Activated naive CD4-positive, alpha-beta T cell treated with anti-CD3 and anti-CD28 coated beads, Interleukin-2, amount 50 U/mL, for 72 hours (primary cell): ENCODE results near the gene SPRED1. TPM values are rescaled to one million over a fixed set of nuclear protein-coding genes. Genes with fewer than 3 reads are reported as not detected.

Experiments used
- ATAC-seq, 2 donors: fragments of 150-1000 bp; cut with Tn5 transposase; 2 replicates each; pipeline ENCODE4 v1.10.0; 2021; ENCODE audit warnings: mild to moderate bottlenecking in 2 of 2, moderate library complexity in 2 of 2
- DNase-seq, 2 donors: peaks; one replicate each; pipeline ENCODE4 v3.0.0; 2021 to 2022; ENCODE audit warnings: low spot score in 2 of 2
- H3K27ac Mint-ChIP-seq, 2 donors: one replicate each; pipeline ENCODE4 v1.8.0; 2022; ENCODE audit warnings: mild to moderate bottlenecking in 2 of 2, mixed read lengths in 2 of 2
- H3K36me3 Mint-ChIP-seq, 2 donors: one replicate each; pipeline ENCODE4 v1.8.0; 2022; ENCODE audit warnings: mixed read lengths in 2 of 2
- H3K9me3 Mint-ChIP-seq, 2 donors: one replicate each; pipeline ENCODE4 v1.8.0; 2022; ENCODE audit warnings: mixed read lengths in 2 of 2
- total RNA-seq, 2 donors: library from RNA; stranded (reverse); gene quantifications; one replicate each; pipeline ENCODE4 v1.2.3, GENCODE V29; 2022

Gene SPRED1
- total RNA-seq, 2 donors from 2014 or later, result 0.05 to 1.1 TPM

GRCh38 chr15:38307251-38307650, 54.6 kb downstream of the SPRED1 start:
- ATAC-seq (no peak), DNase-seq (no peak)
- no peaks in the 10 kb centered on the region for H3K9me3 Mint-ChIP-seq
- H3K27ac Mint-ChIP-seq, result no peak overlapping the region
- no peaks in the 10 kb centered on the region for H3K36me3 Mint-ChIP-seq

DNA sequence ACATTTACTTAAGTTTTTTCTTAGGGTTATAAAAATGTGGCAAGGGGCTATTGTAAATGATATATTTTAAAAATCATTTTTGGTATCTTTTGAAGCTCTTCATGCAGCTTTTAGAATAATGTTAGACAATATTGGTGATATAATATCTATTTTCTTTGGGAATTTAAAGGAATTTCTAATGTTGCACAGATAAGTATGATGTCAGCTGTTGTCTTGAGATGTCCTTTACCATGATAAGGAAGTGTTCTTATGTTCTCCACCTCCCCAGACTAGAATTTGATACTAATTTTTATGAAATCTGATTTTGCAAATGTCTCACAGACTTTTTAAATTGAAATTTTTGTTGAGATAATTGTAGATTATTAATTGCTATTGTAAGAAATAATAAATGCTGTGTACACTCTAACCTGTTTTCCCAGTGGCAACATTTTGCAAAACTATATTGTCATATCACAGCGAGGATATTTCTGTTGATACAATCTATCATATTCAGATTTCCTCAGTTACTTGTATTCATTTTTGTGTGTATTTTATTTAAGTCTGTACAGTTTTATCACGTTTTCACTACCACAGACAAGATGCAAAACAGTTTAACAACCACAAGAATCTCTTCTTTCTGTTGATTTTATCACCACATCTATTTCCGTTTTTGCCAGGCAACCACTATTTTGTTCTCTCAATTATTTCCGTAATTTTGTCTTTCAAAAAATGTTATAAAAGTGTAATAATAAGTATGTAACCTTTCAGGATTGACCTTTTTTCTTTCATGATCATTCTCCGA, 55.4 kb downstream of the SPRED1 start:
- H3K36me3 Mint-ChIP-seq, result no peaks in the 10 kb centered on the region
- H3K9me3 Mint-ChIP-seq, result no peaks in the 10 kb centered on the region
- ATAC-seq, result no peak
- DNase-seq, result no peak
- no peak overlapping the region for H3K27ac Mint-ChIP-seq

DNA sequence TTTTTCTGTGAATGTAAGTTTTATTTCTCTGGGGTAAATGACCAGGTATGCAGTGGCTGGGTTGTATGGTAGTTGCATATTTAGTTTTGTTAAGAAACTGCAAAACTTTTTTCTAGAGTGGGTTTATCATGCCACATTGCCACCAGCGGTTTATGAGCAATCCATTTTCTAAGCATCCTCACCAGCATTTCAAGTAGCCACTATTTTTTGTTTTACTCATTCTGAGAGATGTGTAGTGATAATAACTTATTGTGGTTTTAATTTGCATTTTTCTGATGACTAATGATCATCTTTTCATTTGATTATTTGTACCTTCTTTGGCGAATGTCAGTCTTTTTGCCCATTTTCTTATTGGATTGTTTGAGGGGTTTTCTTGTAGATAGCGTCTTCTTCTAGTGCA, 56.2 kb downstream of the SPRED1 start:
- H3K36me3 Mint-ChIP-seq, result no peaks in the 10 kb centered on the region
- ATAC-seq (peak in 1 of 2 donors; percentile 75), DNase-seq (no peak)
- no peak overlapping the region for H3K27ac Mint-ChIP-seq
- H3K9me3 Mint-ChIP-seq, result no peaks in the 10 kb centered on the region

DNA sequence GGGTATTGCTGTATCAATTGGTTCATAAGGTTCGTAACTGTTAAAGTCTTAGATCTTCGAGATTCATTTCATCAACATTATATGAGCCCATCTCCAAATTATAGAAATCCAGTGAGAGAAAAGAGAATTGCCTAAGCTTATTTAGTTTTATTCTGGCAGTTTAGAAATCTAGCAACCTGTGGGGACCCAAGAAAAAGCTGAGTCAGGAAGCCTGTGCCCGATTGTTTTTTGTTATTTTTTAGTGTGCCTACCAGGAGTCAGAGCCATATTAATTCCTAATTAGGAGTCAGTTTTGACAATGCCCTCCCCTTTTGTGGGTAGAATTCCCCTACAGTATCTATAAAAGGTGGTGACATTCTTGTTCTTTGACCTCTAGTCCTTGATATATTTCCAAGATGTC, 59.6 kb downstream of the SPRED1 start:
- H3K27ac Mint-ChIP-seq, result no peak overlapping the region
- DNase-seq, result no peak
- H3K9me3 Mint-ChIP-seq, result no peaks in the 10 kb centered on the region
- H3K36me3 Mint-ChIP-seq, result no peaks in the 10 kb centered on the region
- no peak for ATAC-seq

DNA sequence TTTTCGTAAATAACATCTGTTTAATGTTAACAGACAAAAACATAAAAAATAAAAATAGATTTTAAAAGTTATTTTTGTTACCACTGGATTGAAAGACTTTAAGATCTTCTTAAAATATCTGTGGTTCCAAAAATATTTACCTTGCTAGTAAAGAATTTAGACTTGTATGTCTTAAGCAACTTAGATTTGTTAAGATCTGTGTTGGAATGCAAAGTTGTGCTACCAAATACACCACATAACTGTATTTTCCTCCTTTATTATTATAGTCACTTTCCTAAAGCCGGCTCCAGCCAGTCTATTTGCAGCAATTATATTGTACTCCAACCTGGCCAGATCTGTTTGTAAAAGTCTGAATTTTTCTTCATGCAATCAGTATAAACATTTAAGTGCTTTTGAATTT, 63.7 kb downstream of the SPRED1 start:
- no peak for ATAC-seq
- H3K36me3 Mint-ChIP-seq, result no peaks in the 10 kb centered on the region
- H3K9me3 Mint-ChIP-seq, result no peaks in the 10 kb centered on the region
- no peak for DNase-seq
- no peak overlapping the region for H3K27ac Mint-ChIP-seq

DNA sequence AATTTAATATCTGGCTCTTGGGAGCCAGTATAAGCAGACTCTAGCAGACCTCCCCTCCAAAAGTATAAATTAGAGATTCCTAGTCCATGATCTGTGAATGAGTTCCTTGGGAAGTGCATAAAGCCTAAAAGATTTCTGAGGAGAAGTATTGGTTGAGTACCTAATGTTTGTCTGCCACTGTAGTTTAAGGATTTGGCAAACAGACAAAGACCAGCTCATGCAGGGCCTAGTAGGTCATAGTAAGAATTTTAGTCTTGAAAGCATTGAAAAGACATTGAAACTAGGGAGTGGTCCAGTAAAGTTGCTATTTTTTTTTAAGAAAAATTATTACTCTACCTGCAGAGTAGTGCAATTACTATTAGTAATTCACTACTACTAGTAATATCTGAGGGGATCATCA, 67.5 kb downstream of the SPRED1 start:
- ATAC-seq (no peak), DNase-seq (no peak)
- Mint-ChIP-seq H3K36me3 (no peaks in the 10 kb centered on the region), H3K27ac (no peak overlapping the region), H3K9me3 (no peaks in the 10 kb centered on the region)

- Mint-ChIP-seq H3K27ac (no peak overlapping the region), H3K36me3 (no peaks in the 10 kb centered on the region), H3K9me3 (no peaks in the 10 kb centered on the region)
- no peak for DNase-seq
- no peak for ATAC-seq
Observed at GRCh38 chr15:38320866-38321265, 68.2 kb downstream of the SPRED1 start.

- no peak overlapping the region for H3K27ac Mint-ChIP-seq
- no peaks in the 10 kb centered on the region for H3K36me3 Mint-ChIP-seq
- ATAC-seq, result no peak
- DNase-seq, result no peak
- no peaks in the 10 kb centered on the region for H3K9me3 Mint-ChIP-seq
Observed at GRCh38 chr15:38323895-38324294, 71.3 kb downstream of the SPRED1 start.

- H3K36me3 Mint-ChIP-seq, result no peaks in the 10 kb centered on the region
Observed at GRCh38 chr15:38324939-38325647, 72.5 kb downstream of the SPRED1 start.

DNA sequence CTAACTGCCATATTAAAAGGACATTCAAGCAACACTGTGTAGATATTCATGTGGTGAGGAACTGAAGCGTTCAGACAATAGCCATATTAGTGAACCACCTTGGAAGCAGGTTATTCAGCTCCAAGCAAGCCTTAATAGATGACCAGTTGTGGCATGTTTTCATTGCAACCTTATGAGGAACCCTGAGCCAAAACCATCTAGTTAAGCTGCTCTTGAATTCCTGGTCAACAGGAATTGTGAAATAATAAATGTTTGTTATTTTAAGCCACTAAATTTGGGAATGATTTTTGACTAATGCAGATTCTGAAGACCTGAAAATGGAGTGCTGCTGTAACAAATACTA, 73.0 kb downstream of the SPRED1 start:
- no peak for ATAC-seq
- no peaks in the 10 kb centered on the region for H3K9me3 Mint-ChIP-seq
- no peak for DNase-seq
- no peak overlapping the region for H3K27ac Mint-ChIP-seq
- no peaks in the 10 kb centered on the region for H3K36me3 Mint-ChIP-seq

More at GRCh38 chr15:38324939-38325647, 72.5 kb downstream of the SPRED1 start:
- Mint-ChIP-seq H3K9me3 (no peaks in the 10 kb centered on the region), H3K27ac (no peak overlapping the region)
- ATAC-seq, result no peak
- no peak for DNase-seq

DNA sequence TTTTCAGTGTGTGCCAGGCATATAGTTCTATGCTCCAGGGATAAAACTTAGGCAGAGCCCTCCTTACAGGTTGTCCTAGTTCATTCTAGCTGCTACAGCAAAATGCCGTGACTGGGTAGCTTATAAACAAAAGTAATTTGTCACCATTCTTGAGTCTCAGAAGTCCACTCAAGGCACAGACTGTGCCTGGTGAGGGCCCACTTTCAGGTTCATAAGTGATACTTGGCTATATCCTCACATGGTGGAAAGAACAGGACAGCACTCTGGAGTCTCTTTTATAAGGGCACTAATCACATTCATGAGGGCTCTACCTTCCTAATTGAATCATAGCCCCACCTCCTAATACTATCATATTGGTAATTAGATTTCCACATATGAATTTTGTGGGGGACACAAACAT, 80.1 kb downstream of the SPRED1 start:
- no peak overlapping the region for H3K27ac Mint-ChIP-seq
- no peaks in the 10 kb centered on the region for H3K36me3 Mint-ChIP-seq
- ATAC-seq, result no peak
- no peak for DNase-seq
- no peaks in the 10 kb centered on the region for H3K9me3 Mint-ChIP-seq

- Mint-ChIP-seq H3K9me3 (no peaks in the 10 kb centered on the region), H3K36me3 (no peaks in the 10 kb centered on the region), H3K27ac (no peak overlapping the region)
- DNase-seq (no peak), ATAC-seq (no peak)
Observed at GRCh38 chr15:38335116-38335515, 82.5 kb downstream of the SPRED1 start.

DNA sequence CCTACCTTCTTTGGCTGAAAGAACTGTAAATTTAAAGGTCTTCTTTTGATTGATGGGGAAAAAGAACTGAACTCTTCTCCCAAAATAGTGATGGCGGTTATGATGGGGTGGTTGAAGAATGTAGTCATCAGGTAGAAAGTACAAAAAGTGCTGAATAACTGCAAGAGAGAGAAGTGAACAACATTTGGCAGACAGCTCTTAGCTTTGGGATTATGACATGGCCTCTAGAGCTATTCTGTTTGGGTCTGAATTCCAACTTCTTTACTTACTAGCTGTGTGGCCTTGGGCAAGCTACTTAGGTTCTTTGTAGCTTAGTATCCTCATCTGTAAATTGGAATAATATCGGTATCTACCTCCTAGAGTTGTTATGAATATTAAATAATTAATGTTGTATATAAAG, 91.7 kb downstream of the SPRED1 start:
- DNase-seq, result no peak
- no peak for ATAC-seq
- Mint-ChIP-seq H3K36me3 (no peaks in the 10 kb centered on the region), H3K9me3 (no peaks in the 10 kb centered on the region), H3K27ac (no peak overlapping the region)

GRCh38 chr15:38349251-38349650, 96.6 kb downstream of the SPRED1 start:
- no peaks in the 10 kb centered on the region for H3K9me3 Mint-ChIP-seq
- no peak for ATAC-seq
- DNase-seq, result no peak
- no peaks in the 10 kb centered on the region for H3K36me3 Mint-ChIP-seq
- H3K27ac Mint-ChIP-seq, result no peak overlapping the region

DNA sequence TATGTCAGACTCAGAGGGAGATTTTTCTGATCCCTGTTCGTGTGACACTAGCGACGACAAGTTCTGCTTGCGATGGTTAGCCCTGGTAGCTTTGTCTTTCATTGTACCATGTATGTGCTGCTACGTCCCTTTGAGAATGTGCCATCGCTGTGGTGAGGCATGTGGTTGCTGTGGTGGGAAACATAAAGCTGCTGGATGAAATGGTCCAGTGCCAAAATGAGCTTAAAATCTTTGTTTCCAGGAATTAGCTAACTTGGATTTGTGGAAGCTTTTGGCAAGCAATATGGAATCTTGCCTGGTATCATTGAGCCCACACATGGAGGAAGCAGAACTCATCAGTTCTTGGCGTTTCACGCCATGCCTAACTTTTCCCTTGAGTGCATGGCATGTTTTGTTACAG, 98.8 kb downstream of the SPRED1 start:
- Mint-ChIP-seq H3K9me3 (no peaks in the 10 kb centered on the region), H3K36me3 (no peaks in the 10 kb centered on the region), H3K27ac (no peak overlapping the region)
- ATAC-seq (no peak), DNase-seq (no peak)

DNA sequence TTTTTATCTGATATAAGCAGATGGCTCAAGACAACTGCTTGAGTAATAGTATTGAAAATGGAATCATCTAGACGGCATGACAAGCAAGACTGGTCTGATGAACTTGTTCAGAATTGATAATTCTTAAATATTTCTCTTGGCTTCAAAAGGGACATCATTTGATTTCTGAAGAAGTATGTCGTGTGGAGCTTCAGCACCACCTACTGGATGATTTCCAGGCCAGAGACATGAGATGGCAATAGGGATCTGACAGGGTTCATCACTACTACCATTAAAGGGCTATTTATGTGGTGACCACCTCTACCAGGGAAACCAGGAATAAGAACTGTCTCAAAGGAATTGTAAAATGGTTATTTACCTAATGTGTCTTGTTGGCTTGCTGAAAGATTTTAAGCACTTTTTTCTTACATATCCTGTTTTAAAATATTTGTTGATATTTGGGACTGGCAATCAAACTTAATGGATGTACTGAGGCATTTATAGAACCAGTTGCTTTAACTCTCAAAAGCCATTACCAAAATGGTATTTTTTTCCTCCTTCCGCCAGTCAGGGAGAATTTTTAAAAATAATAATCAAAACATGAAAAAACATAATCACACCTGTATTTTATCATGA, 101.8 kb downstream of the SPRED1 start:
- ATAC-seq (peak; percentile 36 to 43), DNase-seq (peak in 1 of 2 donors; percentile 43)
- Mint-ChIP-seq H3K9me3 (no peaks in the 10 kb centered on the region), H3K36me3 (no peaks in the 10 kb centered on the region), H3K27ac (no peak overlapping the region)

- no peaks in the 10 kb centered on the region for H3K9me3 Mint-ChIP-seq
- no peaks in the 10 kb centered on the region for H3K36me3 Mint-ChIP-seq
- no peak overlapping the region for H3K27ac Mint-ChIP-seq
- DNase-seq (no peak), ATAC-seq (no peak)
Observed at GRCh38 chr15:38362355-38362754, 109.7 kb downstream of the SPRED1 start.

- DNase-seq (no peak), ATAC-seq (no peak)
- Mint-ChIP-seq H3K9me3 (no peaks in the 10 kb centered on the region), H3K27ac (no peak overlapping the region), H3K36me3 (no peaks in the 10 kb centered on the region)
Observed at GRCh38 chr15:38367476-38367875, 114.8 kb downstream of the SPRED1 start.
